Inflammatory macrophage treated with lipopolysaccharide for 4 hours (primary cell): ENCODE results near the gene C1orf53.
"Not testable (repeated sequence)": the region's sequence is repeated elsewhere in the genome, so short reads cannot be mapped to it uniquely, and the experiment has no call there.

Experiments
- DNase-seq: peaks from one replicate; pipeline ENCODE4 v3.0.0-alpha.2; 2020

Gene C1orf53

DNA sequence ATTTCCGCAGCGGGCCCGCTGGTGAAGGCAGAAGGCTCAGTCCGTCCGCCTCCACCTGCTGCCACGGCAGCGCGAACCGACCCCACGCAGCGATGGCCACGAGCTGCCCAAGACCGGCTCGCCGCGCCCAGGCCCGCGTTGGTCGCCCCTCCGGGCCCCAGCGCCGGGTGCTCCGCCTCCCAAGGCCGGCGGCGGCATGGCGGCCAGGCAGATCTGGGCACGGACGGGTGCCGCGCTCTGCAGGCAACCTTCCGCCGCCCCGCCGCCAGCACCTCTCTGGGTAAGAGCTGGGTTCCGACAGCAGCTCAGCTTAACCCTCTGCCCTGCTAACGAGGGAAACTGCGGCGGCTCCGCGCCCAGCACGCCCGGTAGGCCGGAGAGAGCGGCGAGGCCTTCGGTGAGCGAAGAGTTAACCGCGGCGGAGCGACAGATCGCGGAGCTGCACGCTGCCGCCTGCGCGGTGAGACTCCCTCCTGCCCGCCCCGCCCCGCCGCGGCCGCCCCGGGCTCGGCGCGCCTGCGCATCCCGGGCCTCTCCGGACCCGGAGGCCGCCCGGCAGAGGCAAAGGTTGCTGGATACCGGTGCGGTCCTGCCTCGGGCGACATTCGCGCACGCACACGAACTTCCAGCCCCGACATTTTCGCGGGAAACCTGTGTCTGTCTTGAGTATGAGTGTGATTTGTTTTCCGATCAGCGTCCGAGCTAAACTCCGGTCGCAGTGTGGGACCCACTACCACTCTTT is at the start of gene C1orf53:
Gene C1orf53 (plus strand): TSS at position 177 of the 742 bp plus-strand sequence. CDS start 20 bp downstream, at position 197.
- peak; percentile 86 for DNase-seq

DNA sequence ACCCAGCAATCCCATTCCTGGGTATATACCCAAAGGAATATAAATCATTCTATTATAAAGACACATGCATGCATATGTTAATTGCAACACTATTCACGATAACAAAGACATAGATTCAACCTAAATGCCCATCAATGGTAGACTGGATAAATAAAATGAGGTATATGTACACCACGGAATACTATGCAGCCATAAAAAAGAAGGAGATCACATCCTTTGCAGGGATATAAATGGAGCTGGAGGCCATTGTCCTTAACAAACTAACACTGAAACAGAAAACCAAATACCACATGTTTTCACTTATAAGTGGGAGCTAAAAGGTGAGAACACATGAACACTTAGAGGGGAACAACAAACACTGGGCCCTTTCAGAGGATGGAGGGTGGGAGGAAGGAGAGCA is 46.7 kb upstream of the C1orf53 start:
- not testable (repeated sequence) for DNase-seq

DNA sequence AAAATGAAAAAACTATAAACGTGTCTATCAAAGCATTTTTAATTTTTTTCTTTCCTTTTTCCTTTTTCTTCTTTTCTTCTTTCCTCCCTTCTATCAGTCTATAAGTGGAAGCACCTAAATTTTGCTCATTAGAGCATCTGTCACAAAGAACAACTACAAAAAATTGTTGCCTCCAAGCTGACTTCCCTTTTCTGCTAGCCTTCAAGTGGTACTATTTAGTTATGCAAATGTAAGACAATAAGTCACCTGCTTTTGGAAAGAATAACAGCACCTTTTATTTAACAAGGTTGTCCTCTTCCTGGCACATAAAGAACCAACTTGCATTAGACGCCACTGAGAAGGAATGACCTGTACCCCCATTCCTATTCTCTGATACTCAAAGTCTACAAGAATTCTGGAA is 45.0 kb upstream of the C1orf53 start:
- DNase-seq: no peak

DNA sequence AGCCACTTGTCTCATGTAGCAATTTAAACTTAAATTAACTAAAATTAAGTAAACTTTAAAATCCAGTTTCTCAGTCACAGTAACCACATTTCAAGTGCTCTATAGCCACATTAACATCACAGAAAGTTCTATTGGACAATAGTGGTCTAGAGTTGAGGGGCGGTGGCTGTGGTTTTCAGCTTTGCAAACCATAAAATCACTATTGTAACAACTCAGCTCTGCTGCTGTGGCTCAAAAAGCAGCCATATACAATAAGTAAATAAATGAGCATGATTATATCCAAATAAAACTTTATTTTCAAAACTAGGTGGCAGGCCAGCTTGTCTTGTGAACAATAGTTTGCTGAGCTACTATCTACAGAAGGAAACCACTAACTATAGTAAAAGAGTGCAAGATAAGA is 43.4 kb upstream of the C1orf53 start:
- no peak for DNase-seq

DNA sequence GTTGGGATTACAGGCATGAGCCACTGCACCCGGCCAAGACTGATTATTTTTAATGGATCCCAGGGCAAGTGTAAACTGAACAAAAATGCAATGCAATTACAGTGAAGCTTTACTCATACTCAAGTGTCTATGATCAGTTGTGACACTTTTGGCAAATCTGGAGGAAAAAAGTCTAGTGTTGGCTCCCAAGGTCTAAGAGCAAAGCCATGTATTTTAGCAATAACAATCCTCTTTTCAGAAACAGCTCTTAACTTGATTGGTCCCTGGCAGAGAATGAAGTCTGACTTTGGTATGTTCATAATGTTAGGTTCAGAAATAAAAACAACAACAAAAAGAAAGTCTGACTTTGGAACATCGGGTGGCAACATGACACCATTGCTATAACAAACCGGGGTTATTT is 40.2 kb upstream of the C1orf53 start:
- DNase-seq: no peak

DNA sequence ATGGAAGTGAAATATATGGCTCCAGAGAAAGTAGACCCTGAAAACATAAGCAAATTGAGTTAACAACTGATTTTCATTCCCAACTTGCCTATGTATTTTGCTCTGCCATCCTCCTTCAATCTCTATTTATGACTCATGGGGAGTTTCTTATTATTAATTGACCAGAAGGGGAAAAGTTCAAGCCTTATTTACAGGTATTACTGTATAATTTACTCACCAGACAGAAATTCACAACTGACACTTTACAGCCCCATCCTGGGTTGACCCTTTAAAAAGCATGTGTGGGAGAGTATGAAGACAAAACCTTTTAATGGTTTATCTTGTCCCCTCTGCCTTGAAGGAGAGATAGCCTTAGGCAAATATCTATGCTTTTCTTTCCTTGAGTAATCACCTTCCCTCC is 39.8 kb upstream of the C1orf53 start:
- DNase-seq: no peak

DNA sequence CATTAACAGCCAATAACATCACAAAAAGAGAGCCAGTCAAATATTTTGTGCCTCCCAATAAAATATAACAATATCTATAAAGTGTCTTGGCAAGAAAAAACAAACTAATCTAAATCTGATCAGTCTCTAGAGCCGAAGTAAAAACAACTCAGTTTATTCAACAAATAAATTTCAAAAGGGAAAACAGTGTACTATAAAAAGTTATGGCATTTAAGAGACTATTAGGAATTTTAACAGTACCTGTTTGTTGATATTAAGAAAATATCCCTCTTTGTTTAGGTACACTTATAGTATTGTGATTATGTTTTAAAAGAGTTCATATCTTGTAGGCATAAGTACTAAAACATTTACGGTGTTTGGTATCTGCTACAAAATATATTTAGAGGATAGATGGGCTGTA is 36.6 kb upstream of the C1orf53 start:
- no peak for DNase-seq

DNA sequence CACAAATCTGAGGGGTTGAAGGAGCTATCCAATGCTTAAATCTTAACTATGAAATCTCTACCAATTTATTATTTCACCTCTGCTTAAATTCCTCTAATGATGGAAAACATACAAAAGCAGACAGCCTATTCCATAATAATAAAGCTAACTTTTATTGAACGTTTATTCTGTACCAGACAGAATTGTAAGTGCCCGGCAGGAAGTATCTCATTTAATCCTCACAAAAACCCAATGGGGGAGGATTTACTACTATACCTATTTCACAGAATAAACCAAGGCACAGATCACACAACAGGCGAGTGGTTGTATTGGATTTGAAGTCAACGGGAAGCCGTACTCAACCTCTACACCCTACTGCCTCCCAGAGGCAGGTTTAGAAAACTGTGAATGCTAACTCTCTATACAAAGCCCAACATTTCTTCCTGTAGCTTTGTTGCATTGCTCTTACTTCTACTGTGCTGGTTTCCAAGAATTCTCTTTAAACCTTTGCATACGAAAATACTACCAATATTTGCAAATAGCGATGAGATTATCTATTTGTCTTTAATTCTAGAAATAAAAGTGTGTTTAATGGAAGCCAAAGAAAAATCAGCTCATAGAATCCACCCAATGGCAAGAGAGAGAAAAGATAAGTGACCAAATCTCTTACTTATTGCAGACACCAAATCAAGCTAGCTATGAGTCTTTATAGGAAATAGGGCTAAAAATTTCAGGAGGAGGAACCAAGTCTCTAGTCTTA is 33.5 kb upstream of the C1orf53 start:
- DNase-seq: peak; percentile 73

DNA sequence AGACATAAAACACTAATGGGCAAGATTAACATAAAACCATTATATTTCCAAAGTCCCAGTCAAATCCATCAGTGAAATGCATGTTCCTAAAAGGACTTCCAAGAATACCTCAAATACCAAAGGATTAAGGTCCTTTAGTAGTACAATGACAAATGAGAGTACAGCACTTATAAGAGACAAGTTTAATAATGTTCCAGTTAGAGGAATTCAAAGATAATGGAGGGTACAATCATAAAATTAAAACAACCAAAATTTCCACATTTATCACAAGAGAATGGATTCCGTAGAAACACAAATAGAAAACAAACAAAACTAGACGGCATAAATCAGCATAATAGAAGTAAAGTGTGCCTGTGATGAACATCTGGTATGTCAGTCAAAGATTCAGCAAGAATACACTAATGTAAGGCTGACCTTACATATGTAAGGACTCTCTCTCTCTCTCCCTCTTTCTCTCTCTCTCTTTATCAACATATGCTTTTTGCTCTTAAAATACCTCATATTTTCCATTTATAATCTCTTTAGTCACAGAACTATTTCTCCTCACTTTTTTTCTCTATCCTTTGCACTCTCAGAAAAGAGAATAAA is 32.8 kb upstream of the C1orf53 start:
- DNase-seq: no peak

DNA sequence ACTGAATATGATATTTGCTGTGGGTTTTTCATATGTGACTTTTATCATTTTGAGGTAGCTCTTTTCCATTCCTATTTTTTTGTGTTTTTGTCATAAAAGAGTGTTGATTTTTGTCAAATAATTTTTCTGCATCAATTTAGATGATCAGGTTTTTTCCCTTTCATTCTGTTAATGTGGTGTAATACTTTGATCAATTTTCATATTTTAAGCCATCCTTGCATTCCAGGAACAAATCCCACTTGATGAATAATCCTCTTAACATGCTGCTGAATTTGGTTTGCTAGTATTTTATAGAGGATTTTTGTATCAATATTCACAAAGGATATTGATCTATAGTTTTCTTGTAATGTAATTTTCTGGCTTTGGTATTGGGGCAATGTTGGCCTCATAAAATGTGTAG is 25.5 kb upstream of the C1orf53 start:
- no peak for DNase-seq

DNA sequence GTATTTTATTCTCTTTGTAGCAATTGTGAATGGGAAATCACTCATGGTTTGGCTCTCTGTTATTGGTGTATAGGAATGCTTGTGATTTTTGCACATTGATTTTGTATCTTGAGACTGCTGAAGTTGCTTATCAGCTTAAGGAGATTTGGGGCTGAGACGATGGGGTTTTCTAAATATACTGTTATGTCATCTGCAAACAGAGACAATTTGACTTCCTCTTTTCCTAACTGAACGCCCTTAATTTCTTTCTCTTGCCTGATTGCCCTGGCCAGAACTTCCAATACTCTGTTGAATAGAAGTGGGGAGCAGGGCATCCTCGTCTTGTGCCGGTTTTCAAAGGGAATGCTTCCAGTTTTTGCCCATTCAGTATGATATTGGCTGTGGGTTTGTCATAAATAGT is 22.0 kb upstream of the C1orf53 start:
- not testable (repeated sequence) for DNase-seq

DNA sequence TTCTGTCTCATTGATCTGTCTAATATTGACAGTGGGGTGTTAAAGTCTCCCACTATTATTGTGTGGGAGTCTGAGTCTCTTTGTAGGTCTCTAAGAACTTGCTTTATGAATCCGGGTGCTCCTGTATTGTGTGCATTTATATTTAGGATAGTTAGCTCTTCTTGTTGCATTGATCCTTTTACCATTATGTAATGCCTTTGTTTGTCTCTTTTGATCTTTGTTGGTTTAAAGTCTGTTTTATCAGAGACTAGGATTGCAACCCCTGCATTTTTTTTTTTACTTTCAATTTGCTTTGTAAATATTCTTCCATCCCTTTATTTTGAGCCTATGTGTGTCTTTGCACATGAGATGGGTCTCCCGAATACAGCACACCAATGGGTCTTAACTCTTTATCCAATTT is 20.2 kb upstream of the C1orf53 start:
- not testable (repeated sequence) for DNase-seq

DNA sequence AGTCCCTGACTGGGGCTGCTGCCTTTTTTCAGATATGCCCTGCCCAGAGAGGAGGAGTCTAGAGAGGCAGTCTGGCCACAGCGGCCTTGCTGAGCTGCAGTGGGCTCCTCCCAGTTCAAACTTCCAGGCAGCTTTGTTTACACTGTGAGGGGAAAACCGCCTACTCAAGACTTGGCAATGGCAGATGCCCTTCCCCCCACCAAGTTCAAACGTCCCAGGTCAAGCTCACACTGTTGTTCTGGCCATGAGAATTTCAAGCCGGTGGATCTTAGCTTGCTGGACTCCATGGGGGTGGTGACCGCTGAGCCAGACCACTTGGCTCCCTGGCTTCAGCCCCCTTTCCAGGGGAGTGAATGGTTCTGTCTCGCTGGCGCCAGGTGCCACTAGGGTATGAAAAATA is 18.3 kb upstream of the C1orf53 start:
- DNase-seq: no peak

DNA sequence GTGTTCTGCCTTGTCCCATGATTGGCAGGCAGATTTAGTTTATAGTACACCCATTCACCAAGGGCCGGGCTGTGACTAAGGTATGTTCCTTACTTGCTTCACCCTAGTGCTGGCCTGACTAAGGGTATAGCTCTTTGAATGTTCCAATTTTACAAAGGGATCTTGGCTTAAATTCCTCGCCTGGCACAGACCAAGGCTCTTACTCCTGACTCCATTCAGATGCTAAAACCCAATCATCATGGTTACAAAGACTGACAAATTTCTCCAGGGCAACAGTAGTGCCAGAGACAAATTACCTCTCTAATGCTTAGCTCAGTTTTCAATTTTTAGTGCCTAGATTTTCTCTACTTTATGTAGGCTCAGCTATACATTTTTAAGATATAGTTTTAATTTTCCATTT is 11.5 kb upstream of the C1orf53 start:
- DNase-seq: no peak

DNA sequence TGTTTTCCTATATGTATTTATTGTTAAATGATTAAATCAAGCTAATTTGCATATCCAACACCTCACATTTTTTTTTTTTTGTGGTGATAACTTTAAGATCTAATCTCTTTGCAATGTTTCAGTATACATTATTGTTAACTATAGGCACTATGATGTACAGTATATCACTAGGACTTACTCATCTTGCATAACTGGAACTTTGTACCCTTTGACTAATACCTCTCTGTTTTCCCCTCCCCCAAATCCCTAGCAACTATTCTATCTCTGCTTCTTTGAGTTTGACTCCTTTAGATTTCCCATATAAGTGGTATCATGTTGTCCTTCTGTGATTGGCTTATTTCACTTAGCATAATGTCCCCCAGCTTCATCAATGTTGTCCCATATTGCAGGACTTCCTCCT is 9.7 kb upstream of the C1orf53 start:
- no peak for DNase-seq

DNA sequence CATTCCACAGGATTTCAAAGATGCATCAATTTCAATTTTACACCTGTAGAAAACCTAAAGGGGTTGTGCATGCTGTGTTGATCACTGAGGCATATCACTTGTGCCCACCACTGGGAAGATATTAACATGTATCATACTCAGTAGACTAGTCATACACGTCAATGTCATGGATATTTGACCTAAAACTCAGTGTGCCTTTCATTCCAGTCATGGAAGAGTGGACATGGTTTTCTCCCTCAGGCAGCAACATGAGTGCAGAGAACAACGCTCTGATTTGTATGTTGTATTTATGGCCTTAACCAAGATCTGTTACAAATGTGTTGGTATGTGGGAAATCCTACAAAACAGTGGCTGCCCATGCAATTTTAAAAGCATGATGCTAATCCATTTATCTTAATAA is 6.1 kb upstream of the C1orf53 start:
- no peak for DNase-seq

DNA sequence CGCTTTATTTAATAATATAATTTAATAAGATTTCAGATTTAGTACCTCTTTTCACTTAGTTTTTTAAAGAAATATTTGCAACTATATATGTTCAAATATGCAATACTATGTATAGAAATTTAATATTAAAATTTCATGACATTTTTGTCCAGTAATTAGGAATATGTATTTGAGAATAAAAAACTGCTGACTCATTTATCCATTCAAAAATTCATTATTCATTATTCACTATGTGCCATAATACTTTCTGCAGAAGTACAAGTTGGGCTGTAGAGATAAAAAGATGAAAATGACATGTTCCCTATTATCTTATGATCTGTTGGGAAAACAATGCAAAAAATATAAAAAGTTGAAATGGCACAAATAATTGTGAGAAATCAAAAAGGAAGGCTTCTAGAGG is 3.4 kb upstream of the C1orf53 start:
- DNase-seq: no peak

DNA sequence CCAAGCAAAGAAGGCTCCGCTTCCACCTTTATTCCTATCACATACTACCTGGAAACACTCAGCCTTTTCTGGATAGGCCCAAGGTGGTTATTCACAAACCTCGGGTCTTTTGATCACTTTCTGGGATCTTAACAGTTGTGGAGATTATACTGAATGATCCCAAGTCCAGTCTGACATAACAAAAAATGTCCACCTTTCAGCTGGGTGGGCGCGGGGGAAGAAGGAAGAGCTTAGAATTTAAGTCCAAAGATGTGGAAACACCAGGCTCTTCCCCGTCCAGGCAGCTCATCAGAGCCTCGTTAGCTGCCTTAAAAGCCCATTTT is 338 bp upstream of the C1orf53 start:
- no peak for DNase-seq

DNA sequence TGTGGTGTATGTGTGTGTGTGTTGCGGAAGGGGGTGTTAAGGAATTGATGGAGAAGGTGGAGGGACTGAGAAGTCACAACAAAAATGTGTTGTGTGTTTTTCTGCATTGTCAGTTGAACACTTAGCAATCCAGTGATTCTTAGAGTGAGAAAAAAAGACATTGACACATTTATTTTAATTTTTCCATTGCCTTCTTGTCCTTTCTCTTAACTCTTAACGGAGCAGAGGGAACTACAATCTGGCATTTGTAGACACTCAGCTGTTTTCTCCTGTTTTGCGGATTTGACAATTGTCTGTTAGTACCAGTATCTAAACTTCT is 725 bp downstream of the C1orf53 start:
- DNase-seq: no peak

DNA sequence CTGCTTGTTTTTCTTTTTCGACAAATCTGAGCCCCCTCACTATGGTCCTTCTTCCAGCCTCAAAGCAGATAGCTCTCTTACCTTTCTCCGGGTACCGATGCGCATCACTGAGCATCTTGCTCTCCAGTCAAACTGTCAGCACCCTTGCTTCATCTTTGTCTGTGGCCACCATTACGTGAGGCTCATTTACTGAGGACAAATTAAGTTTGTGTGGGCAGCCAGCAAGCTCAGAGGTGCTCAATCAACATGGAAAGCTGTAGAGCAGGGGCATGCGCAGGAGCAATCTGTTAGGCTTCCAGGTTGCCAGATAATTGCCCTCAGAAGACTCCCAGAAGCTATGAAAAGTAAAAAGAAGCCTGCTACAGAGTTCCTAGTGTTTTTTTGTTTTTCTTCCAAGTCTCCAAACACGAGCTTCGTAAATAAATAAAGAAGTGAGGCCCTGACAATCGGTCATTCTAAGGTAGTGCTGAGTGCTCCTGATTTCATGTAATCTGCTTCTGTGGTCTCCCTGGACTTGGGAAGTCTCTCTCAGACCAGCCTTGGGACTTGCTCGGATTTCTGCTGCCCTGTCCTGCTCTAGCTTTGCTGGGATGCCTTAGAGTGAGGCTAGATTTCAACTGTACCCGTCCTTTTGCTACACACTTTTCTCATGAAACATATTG is 1.8 kb downstream of the C1orf53 start:
- DNase-seq: no peak

DNA sequence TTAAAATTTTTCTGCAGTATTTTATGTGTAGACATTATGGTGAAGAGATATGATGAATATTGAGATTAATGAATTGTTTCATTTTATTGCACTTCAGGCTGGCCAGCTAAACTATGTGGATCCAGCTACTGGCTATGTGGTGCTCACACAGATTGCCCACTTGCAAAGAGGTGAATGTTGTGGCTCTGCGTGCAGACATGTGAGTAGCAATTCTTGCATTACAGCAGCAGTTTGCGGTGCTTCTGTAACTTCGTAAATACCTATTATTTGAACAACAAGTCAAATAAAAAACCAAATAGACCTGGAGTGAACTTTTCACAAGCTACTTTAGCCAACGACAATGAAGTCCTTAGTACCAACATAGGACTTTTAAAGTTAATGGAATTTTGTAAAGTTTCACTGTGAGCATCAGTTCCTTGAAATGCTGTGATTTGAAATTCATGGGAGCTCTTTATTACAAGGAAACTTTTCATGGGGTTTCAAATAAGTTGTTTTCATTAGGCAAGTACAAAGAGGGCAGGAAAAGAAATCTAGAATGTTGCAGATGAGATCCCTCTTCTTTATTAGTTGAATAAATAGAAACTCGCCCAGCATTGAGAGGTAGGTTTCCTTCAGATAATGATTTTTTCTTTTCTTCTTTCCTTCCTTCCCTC is 3.4 kb downstream of the C1orf53 start:
- DNase-seq: no peak

DNA sequence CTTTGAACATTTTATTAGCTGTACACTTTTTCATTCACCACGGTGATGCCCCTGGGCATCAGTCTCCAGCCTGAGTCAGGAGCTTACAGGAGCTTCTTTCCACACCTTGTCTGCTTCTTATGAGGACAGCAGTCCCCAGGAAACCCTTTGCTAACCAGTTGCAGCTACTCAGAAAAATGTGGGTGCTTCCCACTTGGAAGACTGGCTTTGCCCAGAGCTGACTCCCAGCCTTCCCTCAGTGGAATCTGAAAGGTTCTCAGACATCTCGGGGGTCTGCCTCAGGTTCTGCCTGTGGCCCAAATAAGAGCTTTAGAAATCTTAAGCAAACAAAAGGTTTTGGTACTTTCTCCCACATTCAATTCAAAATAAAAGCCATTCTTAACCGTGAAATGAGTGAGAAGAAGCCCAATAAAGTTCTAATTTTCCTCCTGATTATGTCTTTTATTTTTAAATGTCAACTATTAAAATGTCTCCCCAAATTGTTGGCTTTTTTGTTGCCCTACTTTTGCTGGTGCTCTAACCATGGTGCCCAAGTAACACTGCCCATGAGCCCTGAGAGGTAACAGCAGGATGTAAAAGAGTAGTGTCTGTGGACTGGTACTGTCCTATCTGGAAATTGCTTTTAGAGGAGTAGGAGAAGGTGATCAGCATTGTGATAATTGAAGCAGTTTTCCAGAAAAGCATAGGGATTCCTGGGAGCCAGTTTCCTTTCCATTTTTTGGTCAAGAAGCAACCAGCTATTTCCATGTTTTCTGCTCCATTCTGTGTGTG is 5.6 kb downstream of the C1orf53 start:
- no peak for DNase-seq
